ENCODE results near the gene POU2F1.

Gene POU2F1

GRCh38 chr1:167220537-167221125, at the start of gene POU2F1:
TSS of gene POU2F1 (plus strand) at chr1:167220886. CDS start at chr1:167220898, 12 bp downstream.
- DNase-seq = peak; percentile 75

GRCh38 chr1:167171286-167171929, 49.3 kb upstream of the POU2F1 start:
- DNase-seq = no peak

- no peak for DNase-seq
Observed at GRCh38 chr1:167173516-167174184, 47.0 kb upstream of the POU2F1 start.

GRCh38 chr1:167175901-167176300, 44.8 kb upstream of the POU2F1 start:
- DNase-seq = no peak

- DNase-seq = no peak
Observed at GRCh38 chr1:167178831-167179230, 41.9 kb upstream of the POU2F1 start.

GRCh38 chr1:167182571-167183320, 37.9 kb upstream of the POU2F1 start:
- DNase-seq = no peak

- DNase-seq = no peak
Observed at GRCh38 chr1:167184081-167184480, 36.6 kb upstream of the POU2F1 start.

- no peak for DNase-seq
Observed at GRCh38 chr1:167185062-167185461, 35.6 kb upstream of the POU2F1 start.

GRCh38 chr1:167185974-167186657, 34.6 kb upstream of the POU2F1 start:
- DNase-seq = no peak

GRCh38 chr1:167186771-167187170, 33.9 kb upstream of the POU2F1 start:
- no peak for DNase-seq

GRCh38 chr1:167190747-167191237, 29.9 kb upstream of the POU2F1 start:
- no peak for DNase-seq

GRCh38 chr1:167191958-167192357, 28.7 kb upstream of the POU2F1 start:
- no peak for DNase-seq

GRCh38 chr1:167194182-167194581, 26.5 kb upstream of the POU2F1 start:
- no peak for DNase-seq

- DNase-seq = no peak
Observed at GRCh38 chr1:167196166-167196565, 24.5 kb upstream of the POU2F1 start.

GRCh38 chr1:167197236-167197635, 23.4 kb upstream of the POU2F1 start:
- no peak for DNase-seq

GRCh38 chr1:167197692-167198091, 23.0 kb upstream of the POU2F1 start:
- DNase-seq = no peak

- DNase-seq = no peak
Observed at GRCh38 chr1:167198518-167199133, 22.1 kb upstream of the POU2F1 start.

- DNase-seq = no peak
Observed at GRCh38 chr1:167199656-167200055, 21.0 kb upstream of the POU2F1 start.

- no peak for DNase-seq
Observed at GRCh38 chr1:167200272-167200671, 20.4 kb upstream of the POU2F1 start.

- DNase-seq = no peak
Observed at GRCh38 chr1:167200749-167201148, 19.9 kb upstream of the POU2F1 start.

GRCh38 chr1:167202049-167202448, 18.6 kb upstream of the POU2F1 start:
- no peak for DNase-seq
